Thyroid gland (tissue), 4 donors: ENCODE results near the gene KMT2E. TPM values are rescaled to one million over a fixed set of nuclear protein-coding genes. Genes with fewer than 3 reads are reported as not detected.

Experiments used
- DNase-seq, 2 donors: peaks; one replicate each; pipeline ENCODE4 v3.0.0-alpha.2; 2019
- H3K27ac ChIP-seq, 3 donors: fragments of 200-600 bp; sonication (generic); 1 replicate in 2 of 3; 2 replicates in 1 of 3; pipeline ENCODE4 v1.5.1; 2016 to 2019; ENCODE audit warnings: mild to moderate bottlenecking in 1 of 3, moderate library complexity in 1 of 3
- H3K27me3 ChIP-seq: fragments of 200-600 bp; sonication (generic); one replicate; pipeline ENCODE4 v1.5.1; 2019
- H3K36me3 ChIP-seq, 2 donors: fragments of 200-600 bp; sonication (generic); one replicate each; pipeline ENCODE4 v1.5.1; 2016 to 2019
- H3K4me1 ChIP-seq, 2 donors: fragments of 200-600 bp; sonication (generic); one replicate each; pipeline ENCODE4 v1.5.1; 2017 to 2019
- H3K4me3 ChIP-seq, 3 donors: fragments of 200-600 bp; sonication (generic); replicated peaks in 1 of 3; 1 replicate in 2 of 3; 2 replicates in 1 of 3; pipeline ENCODE4 v1.5.1; 2016; ENCODE audit warnings: mild to moderate bottlenecking in 1 of 3
- H3K9me3 ChIP-seq: fragments of 200-600 bp; sonication (generic); one replicate; pipeline ENCODE4 v1.5.1; 2017
- POLR2A ChIP-seq, 2 donors: fragments of 450-650 bp; IDR thresholded peaks; one replicate each; pipeline ENCODE4 v1.6.1; 2017; ENCODE audit warnings: antibody characterized with exemption in 2 of 2, mild to moderate bottlenecking in 2 of 2, moderate library complexity in 1 of 2
- WGBS, 2 donors: methylation state at CpG; one replicate each; pipeline ENCODE4 v1.1.5; 2017; 5-methylcytosine and 5-hydroxymethylcytosine counted together
- intact Hi-C: fragments of 100-400 bp; cut with DNase I; formaldehyde crosslinking; loops from one replicate; pipeline ENCODE4 v1.15.1; 2023
- total RNA-seq, 4 donors: library from RNA; depleted of rRNA; stranded (reverse); fragments of >200 nt; gene quantifications; one replicate each; pipeline ENCODE4 v1.2.3, GENCODE V29; 2016
- TF ChIP-seq, protein P1 (sequence below), 6 experiments: fragments of 200-600 bp in 3 of 6; fragments of 450-650 bp in 3 of 6; sonication (generic) in 3 of 6; IDR thresholded peaks; one replicate each; pipeline ENCODE4 v1.5.1; 2016 to 2019; ENCODE audit warnings: antibody characterized with exemption in 6 of 6, mild to moderate bottlenecking in 2 of 6, inconsistent platforms in 1 of 6, moderate library complexity in 1 of 6

The KMT2E gene
- total RNA-seq, result 100 to 1,000 TPM; 111 to 181 (median 160) TPM

- WGBS, 2 donors, result 0% methylated on average over 24 to 49 of the region's 69 CpGs
- intact Hi-C loops, result no loop called here
- peak; percentile 89 to 92 for DNase-seq
- TF ChIP-seq, protein P1, sequence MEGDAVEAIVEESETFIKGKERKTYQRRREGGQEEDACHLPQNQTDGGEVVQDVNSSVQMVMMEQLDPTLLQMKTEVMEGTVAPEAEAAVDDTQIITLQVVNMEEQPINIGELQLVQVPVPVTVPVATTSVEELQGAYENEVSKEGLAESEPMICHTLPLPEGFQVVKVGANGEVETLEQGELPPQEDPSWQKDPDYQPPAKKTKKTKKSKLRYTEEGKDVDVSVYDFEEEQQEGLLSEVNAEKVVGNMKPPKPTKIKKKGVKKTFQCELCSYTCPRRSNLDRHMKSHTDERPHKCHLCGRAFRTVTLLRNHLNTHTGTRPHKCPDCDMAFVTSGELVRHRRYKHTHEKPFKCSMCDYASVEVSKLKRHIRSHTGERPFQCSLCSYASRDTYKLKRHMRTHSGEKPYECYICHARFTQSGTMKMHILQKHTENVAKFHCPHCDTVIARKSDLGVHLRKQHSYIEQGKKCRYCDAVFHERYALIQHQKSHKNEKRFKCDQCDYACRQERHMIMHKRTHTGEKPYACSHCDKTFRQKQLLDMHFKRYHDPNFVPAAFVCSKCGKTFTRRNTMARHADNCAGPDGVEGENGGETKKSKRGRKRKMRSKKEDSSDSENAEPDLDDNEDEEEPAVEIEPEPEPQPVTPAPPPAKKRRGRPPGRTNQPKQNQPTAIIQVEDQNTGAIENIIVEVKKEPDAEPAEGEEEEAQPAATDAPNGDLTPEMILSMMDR (IDR thresholded peaks at IDR 0.05), result no peak
- TF ChIP-seq POLR2A (IDR thresholded peaks at IDR 0.05), result peak; percentile 40 to 89
- Histone ChIP-seq H3K4me1 (peaks cover 8 to 31% of the 10 kb centered on the region in 2 donors), H3K4me3 (peak within 1 kb of the TSS; percentile 76 to 98 (median 90)), H3K36me3 (no peaks in the 10 kb centered on the region), H3K27ac (peak within 1 kb of the TSS; percentile 99 to 100 (median 100)), H3K9me3 (no peaks in the 10 kb centered on the region), H3K27me3 (no peaks in the 10 kb centered on the region)
These were observed at the start of gene KMT2E for GRCh38 chr7:105013816-105014692. TSS of gene KMT2E (plus strand) at chr7:105014205. CDS start at chr7:105040953, 26,748 bp downstream.

- WGBS, 2 donors, result 71 to 73% methylated on average over 6 of the region's 6 CpGs
- no peak for DNase-seq
- TF ChIP-seq, protein P1 (IDR thresholded peaks at IDR 0.05), result no peak
- TF ChIP-seq POLR2A (IDR thresholded peaks at IDR 0.05), result no peak
- Histone ChIP-seq H3K4me1 (peaks cover 10 to 41% of the 10 kb centered on the region in 2 donors), H3K27ac (no peak overlapping the region), H3K4me3 (no peak overlapping the region), H3K9me3 (no peaks in the 10 kb centered on the region), H3K27me3 (no peaks in the 10 kb centered on the region), H3K36me3 (no peaks in the 10 kb centered on the region)
- intact Hi-C loops, result no loop called here
These were observed 49.3 kb upstream of the KMT2E start for GRCh38 chr7:104964626-104965236.

DNA sequence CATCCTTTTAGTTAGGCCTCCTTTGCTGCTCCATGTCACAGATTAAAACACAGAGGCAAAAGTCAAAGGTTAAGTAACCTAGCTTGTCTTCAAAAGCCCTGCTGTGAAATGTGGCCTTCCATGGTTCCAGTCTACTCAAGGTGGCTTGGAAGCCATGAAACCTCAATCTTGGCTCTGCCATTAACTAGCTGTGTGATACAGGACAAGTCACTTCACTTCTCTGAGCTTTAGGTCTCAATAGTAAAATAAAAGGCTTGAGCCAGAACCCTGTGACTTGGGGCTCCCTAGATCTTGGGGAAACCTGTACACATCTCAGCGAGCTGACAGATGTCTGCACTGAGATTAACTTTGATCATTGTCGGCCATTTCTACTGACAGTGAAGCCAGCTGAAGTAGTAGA, 48.0 kb upstream of the KMT2E start:
- Histone ChIP-seq H3K27me3 (no peaks in the 10 kb centered on the region), H3K9me3 (no peaks in the 10 kb centered on the region), H3K4me1 (peaks cover 10 to 33% of the 10 kb centered on the region in 2 donors), H3K4me3 (no peak overlapping the region), H3K36me3 (no peaks in the 10 kb centered on the region), H3K27ac (no peak overlapping the region)
- WGBS, 2 donors, result 95 to 98% methylated on average over 2 of the region's 2 CpGs
- no peak for DNase-seq
- TF ChIP-seq POLR2A (IDR thresholded peaks at IDR 0.05), result no peak
- TF ChIP-seq, protein P1 (IDR thresholded peaks at IDR 0.05), result no peak
- intact Hi-C loops, result no loop called here

DNA sequence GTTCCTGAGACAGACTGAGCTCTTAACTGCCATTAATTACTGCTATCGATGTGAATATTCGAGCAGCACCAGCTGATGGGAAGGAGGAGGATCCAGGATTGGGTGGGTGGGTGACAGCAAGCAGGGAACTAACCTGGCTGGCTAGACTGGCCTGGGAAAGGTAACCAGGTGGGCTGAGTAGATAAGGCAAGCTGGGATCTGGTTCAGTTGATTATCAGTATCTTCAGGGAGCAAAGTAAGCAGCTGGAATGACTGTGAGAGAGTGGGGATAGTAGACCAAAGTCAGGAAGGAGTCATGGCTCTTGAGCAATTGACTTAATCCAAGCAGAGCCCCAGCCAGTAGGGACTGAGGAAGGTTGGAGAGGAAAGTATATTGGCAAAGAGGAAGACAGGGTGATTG, 46.9 kb upstream of the KMT2E start:
- Histone ChIP-seq H3K27me3 (no peaks in the 10 kb centered on the region), H3K27ac (no peak overlapping the region), H3K4me1 (peaks cover 10 to 27% of the 10 kb centered on the region in 2 donors), H3K36me3 (no peaks in the 10 kb centered on the region), H3K4me3 (no peak overlapping the region), H3K9me3 (no peaks in the 10 kb centered on the region)
- intact Hi-C loops, result no loop called here
- DNase-seq, result no peak
- 86 to 98% methylated on average over 2 of the region's 2 CpGs for WGBS, 2 donors
- TF ChIP-seq POLR2A (IDR thresholded peaks at IDR 0.05), result no peak
- TF ChIP-seq, protein P1 (IDR thresholded peaks at IDR 0.05), result no peak

DNA sequence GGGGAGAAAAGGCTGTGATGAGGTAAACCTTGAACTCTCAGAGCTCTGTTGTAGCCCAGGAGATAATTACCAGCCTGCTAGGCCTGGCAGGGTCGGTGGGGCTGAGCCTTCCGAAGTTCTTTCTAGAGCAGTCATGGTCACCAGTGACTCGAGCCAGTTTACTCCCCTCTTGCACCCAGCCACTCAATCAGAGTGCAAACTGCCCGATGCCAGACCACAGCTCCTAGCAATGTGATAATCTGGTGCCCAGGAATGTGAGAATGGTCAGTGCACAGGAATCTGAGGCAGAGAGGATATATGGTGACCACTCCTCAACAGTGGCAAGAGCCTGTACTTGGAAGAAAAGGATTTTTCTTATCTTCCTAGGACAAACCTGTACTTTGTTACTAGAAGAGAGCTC, 46.4 kb upstream of the KMT2E start:
- Histone ChIP-seq H3K9me3 (no peaks in the 10 kb centered on the region), H3K27me3 (no peaks in the 10 kb centered on the region), H3K4me1 (peaks cover 6 to 22% of the 10 kb centered on the region in 2 donors), H3K4me3 (no peak overlapping the region), H3K27ac (peak overlapping the region in 1 of 3 donors; percentile 6), H3K36me3 (no peaks in the 10 kb centered on the region)
- intact Hi-C loops, result no loop called here
- no peak for DNase-seq
- WGBS, 2 donors, result 77 to 92% methylated on average over 4 of the region's 4 CpGs
- TF ChIP-seq POLR2A (IDR thresholded peaks at IDR 0.05), result no peak
- TF ChIP-seq, protein P1 (IDR thresholded peaks at IDR 0.05), result no peak
